HepG2 (cell line): ENCODE results near the gene FBXW8. TPM values are rescaled to one million over a fixed set of nuclear protein-coding genes. Genes with fewer than 3 reads are reported as not detected.

Experiments
- ATAC-seq: fragments of 200-7000 bp; cut with Tn5 transposase; 3 replicates; pipeline ENCODE4 v1.9.1; 2020; ENCODE audit warnings: mild to moderate bottlenecking, moderate library complexity
- Bru-seq: library from RNA; stranded (reverse); fragments of 400-500 nt; gene quantifications from one replicate; lab custom pipeline; 2021; lab: Mats Ljungman, UMichigan
- BruChase-seq, 2 experiments: library from RNA; stranded (reverse); fragments of 400-500 nt; gene quantifications; one replicate each; lab custom pipeline; 2021; lab: Mats Ljungman, UMichigan
- BruUV-seq: library from RNA; stranded (reverse); fragments of 400-500 nt; replicated peaks from 2 replicates; lab custom pipeline; 2021; lab: Mats Ljungman, UMichigan
- CTCF ChIA-PET: fragments of 300-600 bp; formaldehyde crosslinking; extraction: SDS; loops from one replicate; lab custom pipeline; 2021; ENCODE audit warnings: low total read pairs, inconsistent platforms, low intra/inter-chr PET ratio; lab: Yijun Ruan, JAX
- POLR2A ChIA-PET: fragments of 350-600 bp; sonication (Branson Sonifier 250); formaldehyde crosslinking; loops from one replicate; lab custom pipeline; 2020; ENCODE audit warnings: antibody characterized with exemption, inconsistent platforms; lab: Yijun Ruan, JAX
- DNase-seq: peaks from one replicate; pipeline ENCODE4 v3.0.0-alpha.2; 2015; ENCODE audit warnings: low spot score
- FAIRE-seq: peaks from 3 replicates; lab custom pipeline; 2011; peaks lifted over from hg19 to GRCh38; lab: Jason Lieb, UNC
- H2AFZ ChIP-seq: one replicate; pipeline ENCODE4 v1.6.1; 2011; ENCODE audit warnings: low read length, inconsistent platforms
- H3K27ac ChIP-seq: fragments of 300-600 bp; 3 replicates; pipeline ENCODE4 v1.8.0; 2011; ENCODE audit warnings: mixed run types, mild to moderate bottlenecking, mixed read lengths, low read length, inconsistent platforms; ENCODE audit not compliant: insufficient read depth; ENCODE audit errors: extremely low read length
- H3K27me3 ChIP-seq, 2 experiments: fragments of 200-600 bp in 1 of 2; 2 replicates in 1 of 2; 3 replicates in 1 of 2; pipeline versions ENCODE4 v1.6.0 to v1.8.0; 2011; ENCODE audit warnings: low read length in 2 of 2, mild to moderate bottlenecking in 2 of 2, moderate library complexity in 2 of 2, inconsistent platforms in 1 of 2; ENCODE audit not compliant: insufficient read depth in 2 of 2, control insufficient read depth in 1 of 2
- H3K36me3 ChIP-seq, 2 experiments: fragments of 200-600 bp in 1 of 2; replicated peaks in 1 of 2; 2 replicates in 1 of 2; 3 replicates in 1 of 2; pipeline versions ENCODE4 v1.5.1 to v1.8.0; 2011; ENCODE audit warnings: low read length in 2 of 2, inconsistent platforms in 1 of 2; ENCODE audit not compliant: insufficient read depth in 2 of 2, control insufficient read depth in 1 of 2
- H3K4me1 ChIP-seq: 2 replicates; pipeline ENCODE4 v1.5.1; 2012; ENCODE audit warnings: low read length, inconsistent platforms; ENCODE audit not compliant: insufficient read depth
- H3K4me2 ChIP-seq: 2 replicates; pipeline ENCODE4 v1.6.0; 2011; ENCODE audit warnings: low read depth, low read length, inconsistent platforms
- H3K4me3 ChIP-seq, 3 experiments: fragments of 200-600 bp in 1 of 3; sonication (generic), shearing (Covaris generic) in 1 of 3; replicated peaks in 1 of 3; 2 replicates each; pipeline ENCODE4 v1.5.1; 2011 to 2016; ENCODE audit warnings: low read length in 3 of 3, inconsistent platforms in 2 of 3, low read depth in 2 of 3, mild to moderate bottlenecking in 2 of 3, control low read depth in 1 of 3, mixed read lengths in 1 of 3; ENCODE audit not compliant: insufficient read depth in 1 of 3
- H3K79me2 ChIP-seq: one replicate; pipeline ENCODE4 v1.6.1; 2011; ENCODE audit warnings: low read length, inconsistent platforms; ENCODE audit not compliant: insufficient read depth
- H3K9ac ChIP-seq: 2 replicates; pipeline ENCODE4 v1.6.0; 2011; ENCODE audit warnings: mild to moderate bottlenecking, low read depth, low read length, inconsistent platforms; ENCODE audit not compliant: insufficient read depth
- H3K9me3 ChIP-seq: 2 replicates; pipeline ENCODE4 v1.5.1; 2012; ENCODE audit warnings: mild to moderate bottlenecking, low read length
- H4K20me1 ChIP-seq: 2 replicates; pipeline ENCODE4 v1.6.0; 2011; ENCODE audit warnings: inconsistent platforms, mild to moderate bottlenecking, low read length, moderate library complexity; ENCODE audit not compliant: insufficient read depth
- CREB3 ChIP-seq: sonication (generic); formaldehyde crosslinking; IDR thresholded peaks from 2 replicates; pipeline ENCODE4 v1.5.0; 2020; ENCODE audit warnings: missing genetic modification reagents
- DRAP1 ChIP-seq: IDR thresholded peaks from 2 replicates; pipeline ENCODE4 v1.6.1; 2016; ENCODE audit warnings: missing genetic modification reagents, missing compliant biosample characterization
- E2F2 ChIP-seq: sonication (generic); formaldehyde crosslinking; IDR thresholded peaks from 2 replicates; pipeline ENCODE4 v1.4.0; 2020; ENCODE audit warnings: missing genetic modification reagents, borderline replicate concordance
- PITX1 ChIP-seq: sonication (generic); formaldehyde crosslinking; IDR thresholded peaks from 2 replicates; pipeline ENCODE4 v1.5.1; 2020; ENCODE audit warnings: mild to moderate bottlenecking, missing genetic modification reagents
- TAF15 ChIP-seq: fragments of 200-400 bp; formaldehyde crosslinking; IDR thresholded peaks from one replicate; pipeline ENCODE4 v1.6.1; 2018; ENCODE audit warnings: mild to moderate bottlenecking, low read depth, low read length; ENCODE audit not compliant: poor library complexity, severe bottlenecking
- ZNF543 ChIP-seq: sonication (generic); formaldehyde crosslinking; IDR thresholded peaks from 2 replicates; pipeline ENCODE4 v1.4.0; 2020; ENCODE audit warnings: mild to moderate bottlenecking, missing genetic modification reagents
- ZNF546 ChIP-seq: sonication (generic); formaldehyde crosslinking; conservative IDR thresholded peaks from 2 replicates; pipeline ENCODE4 v1.8.1; 2023; ENCODE audit warnings: mild to moderate bottlenecking, missing genetic modification reagents
- ZNF598 ChIP-seq: sonication (generic); formaldehyde crosslinking; IDR thresholded peaks from 2 replicates; pipeline ENCODE4 v1.5.1; 2020; ENCODE audit warnings: mild to moderate bottlenecking, missing genetic modification reagents, borderline replicate concordance
- ZNF616 ChIP-seq: sonication (generic); formaldehyde crosslinking; IDR thresholded peaks from 2 replicates; pipeline ENCODE4 v1.5.0; 2020; ENCODE audit warnings: low read depth, mild to moderate bottlenecking, missing genetic modification reagents
- ZNF781 ChIP-seq: sonication (generic); formaldehyde crosslinking; IDR thresholded peaks from 2 replicates; pipeline ENCODE4 v1.5.1; 2020; ENCODE audit warnings: borderline replicate concordance, mild to moderate bottlenecking, missing genetic modification reagents; ENCODE audit errors: not compliant biosample characterization
- WGBS: methylation state at CpG from one replicate; pipeline ENCODE4 v1.1.6; 2017; ENCODE audit warnings: low lambda C conversion rate; 5-methylcytosine and 5-hydroxymethylcytosine counted together
- in situ Hi-C: cut with HindIII; loops from 2 replicates; pipeline ENCODE4 v1.10.0; 2017; ENCODE audit warnings: low pct_unique_long_range_greater_than_20kb; ENCODE audit not compliant: extremely low pct_ligation_motif_present
- intact Hi-C: fragments of 100-400 bp; cut with micrococcal nuclease; formaldehyde crosslinking; loops from one replicate; pipeline ENCODE4 v1.10.0; 2022; ENCODE audit not compliant: unreplicated experiment
- long read RNA-seq, 2 experiments: library from RNA in 1 of 2; library from polyadenylated mRNA in 1 of 2; stranded (forward) in 1 of 2; unstranded in 1 of 2; transcript quantifications; one replicate each; pipeline ENCODE4 v2.0.0, GENCODE V29; 2019 to 2022
- polyA minus RNA-seq, 3 experiments: library from RNA; depleted of rRNA, polyadenylated mRNA; stranded (reverse); fragments of >200 nt; gene quantifications; 2 replicates each; pipeline ENCODE4 v1.2.3, GENCODE V29; 2011; ENCODE audit warnings: low replicate concordance in 1 of 3
- polyA plus RNA-seq, 8 experiments: library from polyadenylated mRNA; depleted of rRNA in 3 of 8; stranded (reverse) in 7 of 8; unstranded in 1 of 8; fragments of >200 nt; fragmentation: Illumina TruSeq in 4 of 8; extraction: Trizol in 4 of 8; gene quantifications; 2 replicates each; pipeline versions ENCODE4 v1.2.1 to v1.2.3, GENCODE V29; 2011 to 2016; ENCODE audit warnings: low read depth in 4 of 8, missing spikeins in 1 of 8, mixed read lengths in 1 of 8; ENCODE audit not compliant: insufficient read depth in 1 of 8
- total RNA-seq, 5 experiments: library from RNA; depleted of rRNA; stranded (reverse); fragments of >200 nt; fragmentation: Illumina TruSeq; extraction: Trizol; gene quantifications; 2 replicates each; pipeline ENCODE4 v1.2.3, GENCODE V29; 2016; ENCODE audit warnings: low read depth in 1 of 5

FBXW8 gene
- total RNA-seq (2016; rRNA removed; fragmentation: Illumina TruSeq; extraction: Trizol) (5.9 and 6.4 TPM in 2 replicates), polyA plus RNA-seq (2011; rRNA removed) (5.1 and 6.2 TPM in 2 replicates), polyA minus RNA-seq (2011; rRNA and poly(A)+ RNA removed; ENCODE audit: low replicate concordance) (12.8 and 14.9 TPM in 2 replicates), Bru-seq, nascent RNA (percentile 69 among the genes with signal in this experiment), BruChase-seq, experiment 1, labeled RNA remaining after a 6-hour chase (percentile 58 among the genes with signal in this experiment), BruChase-seq, experiment 2, labeled RNA remaining after a 2-hour chase (percentile 62 among the genes with signal in this experiment)
- 3.0 and 3.1 TPM in 2 replicates for total RNA-seq (2016; cell fraction: cytosol; rRNA removed; fragmentation: Illumina TruSeq; extraction: Trizol; ENCODE audit: low read depth)
- total RNA-seq (2016; cell fraction: insoluble cytoplasmic fraction; rRNA removed; fragmentation: Illumina TruSeq; extraction: Trizol) = 4.9 and 5.1 TPM in 2 replicates
- total RNA-seq (2016; cell fraction: membrane; rRNA removed; fragmentation: Illumina TruSeq; extraction: Trizol) = 1.9 and 2.3 TPM in 2 replicates
- 5.2 and 5.4 TPM in 2 replicates for total RNA-seq (2016; cell fraction: nucleus; rRNA removed; fragmentation: Illumina TruSeq; extraction: Trizol)
- polyA plus RNA-seq (2011; cell fraction: cytosol; rRNA removed) = 3.5 and 4.2 TPM in 2 replicates
- 9.2 and 11.2 TPM in 2 replicates for polyA plus RNA-seq (2011; cell fraction: nucleus; rRNA removed)
- 5.5 and 6.7 TPM in 2 replicates for polyA plus RNA-seq (2012)
- 0.53 and 0.58 TPM in 2 replicates for polyA plus RNA-seq (2016; cell fraction: cytosol; fragmentation: Illumina TruSeq; extraction: Trizol; ENCODE audit: low read depth)
- 4.8 and 5.4 TPM in 2 replicates for polyA plus RNA-seq (2016; cell fraction: insoluble cytoplasmic fraction; fragmentation: Illumina TruSeq; extraction: Trizol; ENCODE audit: low read depth)
- 0.95 and 0.97 TPM in 2 replicates for polyA plus RNA-seq (2016; cell fraction: membrane; fragmentation: Illumina TruSeq; extraction: Trizol; ENCODE audit: low read depth)
- 5.8 and 6.0 TPM in 2 replicates for polyA plus RNA-seq (2016; cell fraction: nucleus; fragmentation: Illumina TruSeq; extraction: Trizol; ENCODE audit: insufficient read depth, low read depth)
- 5.1 and 6.1 TPM in 2 replicates for polyA minus RNA-seq (2011; cell fraction: cytosol; rRNA and poly(A)+ RNA removed)
- polyA minus RNA-seq (2011; cell fraction: nucleus; rRNA and poly(A)+ RNA removed) = 13.1 and 22.3 TPM in 2 replicates
- long read RNA-seq, experiment 1, full-length matches to known transcripts = 2 of 5 reads
- long read RNA-seq, experiment 1, partial matches to known transcripts = 1 of 5 reads
- long read RNA-seq, experiment 1, other reads (novel, unspliced or antisense) = 2 of 5 reads
- long read RNA-seq, experiment 2, full-length matches to known transcripts = 4 of 16 reads
- long read RNA-seq, experiment 2, partial matches to known transcripts = 3 of 16 reads
- long read RNA-seq, experiment 2, other reads (novel, unspliced or antisense) = 9 of 16 reads

GRCh38 chr12:116910645-116911451, at the start of gene FBXW8:
FBXW8 (plus strand) TSS chr12:116910950; CDS start chr12:116911038, 88 bp downstream.
- peak within 1 kb of the TSS; percentile 45 for H2AFZ ChIP-seq
- no TSS peak for BruUV-seq
- intact Hi-C loops (loop anchor here (10.0 kb wide), 1 partner anchor 176 kb away; the partner anchor contains the start of genes RNFT2 and SPRING1), in situ Hi-C loops (loop anchor here (10.0 kb wide), 1 partner anchor 206 kb away; no protein-coding TSS in a partner anchor)
- peak within 1 kb of the TSS; percentile 92 for H3K4me2 ChIP-seq
- H3K36me3 ChIP-seq = 0 out of 5 replicates have a peak, but pooled peaks cover 0 to 3% of the 10 kb centered on the region in 2 experiments
- ChIA-PET POLR2A (interaction anchor here (1.9 kb wide), 1 partner anchor 174 kb away, joined by 4 read pairs; no protein-coding TSS in a partner anchor), CTCF (no interaction called here)
- H3K9me3 ChIP-seq = no peaks in the 10 kb centered on the region
- FAIRE-seq (no peak), DNase-seq (peak; percentile 61), ATAC-seq (peak; percentile 90)
- H3K9ac ChIP-seq = peak within 1 kb of the TSS; percentile 88
- peaks cover 32% of the 10 kb centered on the region for H3K4me1 ChIP-seq
- H3K4me3 ChIP-seq = peak within 1 kb of the TSS; percentile 66 to 88 (median 78)
- peak within 1 kb of the TSS; percentile 79 for H3K27ac ChIP-seq
- H3K27me3 ChIP-seq = no peaks in the 10 kb centered on the region
- 0% methylated on average over 5 of the region's 82 CpGs for WGBS
- peaks cover 8% of the 10 kb centered on the region for H3K79me2 ChIP-seq
- H4K20me1 ChIP-seq = no peaks in the 10 kb centered on the region
- TF ChIP-seq E2F2 (CRISPR knock-in tag) = no peak
- 0 out of 2 replicates have a peak, but pooled peaks have one; percentile 56 for TF ChIP-seq ZNF598 (CRISPR knock-in tag)
- no peak for TF ChIP-seq TAF15
- TF ChIP-seq DRAP1 = peak; percentile 47; the same call in 1 of the 2 replicates
- peak; percentile 67 for TF ChIP-seq ZNF781 (CRISPR knock-in tag)
- peak; percentile 52; the same call in 1 of the 2 replicates for TF ChIP-seq PITX1 (CRISPR knock-in tag)
- peak; percentile 77; the same call in 1 of the 2 replicates for TF ChIP-seq ZNF543
- peak; percentile 68; the same call in 1 of the 2 replicates for TF ChIP-seq ZNF616
- TF ChIP-seq CREB3 = no peak
- peak; percentile 63; the same call in 1 of the 2 replicates for TF ChIP-seq ZNF546
